GM23248 (cell line): ENCODE results near the gene CEACAM1. TPM values are rescaled to one million over a fixed set of nuclear protein-coding genes. Genes with fewer than 3 reads are reported as not detected.

Experiments used
- DNase-seq: peaks from one replicate; pipeline ENCODE4 v3.0.0-alpha.2; 2015
- H2AFZ ChIP-seq: fragments of 200-600 bp; sonication (generic); 2 replicates; pipeline ENCODE4 v1.6.1; 2016; ENCODE audit warnings: antibody characterized with exemption
- H3F3A ChIP-seq: fragments of 200-600 bp; sonication (generic); 2 replicates; pipeline ENCODE4 v1.6.1; 2016; ENCODE audit warnings: mild to moderate bottlenecking, antibody characterized with exemption, mixed run types; ENCODE audit not compliant: insufficient read depth
- H3K27ac ChIP-seq: fragments of 200-600 bp; sonication (generic); 2 replicates; pipeline ENCODE4 v1.5.1; 2016; ENCODE audit warnings: mild to moderate bottlenecking
- H3K27me3 ChIP-seq: fragments of 200-600 bp; sonication (generic); replicated peaks from 2 replicates; pipeline ENCODE4 v1.6.1; 2016; ENCODE audit warnings: mild to moderate bottlenecking; ENCODE audit not compliant: insufficient read depth
- H3K36me3 ChIP-seq: fragments of 200-600 bp; sonication (generic); 2 replicates; pipeline ENCODE4 v1.6.1; 2016; ENCODE audit warnings: low read depth, mild to moderate bottlenecking
- H3K4me1 ChIP-seq: fragments of 200-600 bp; sonication (generic); 2 replicates; pipeline ENCODE4 v1.6.1; 2016; ENCODE audit warnings: mild to moderate bottlenecking; ENCODE audit not compliant: insufficient read depth
- H3K4me2 ChIP-seq: fragments of 200-600 bp; sonication (generic); one replicate; pipeline ENCODE4 v1.6.1; 2016; ENCODE audit warnings: mild to moderate bottlenecking; ENCODE audit not compliant: unreplicated experiment
- H3K4me3 ChIP-seq: fragments of 200-600 bp; sonication (generic); 2 replicates; pipeline ENCODE4 v1.5.1; 2016; ENCODE audit warnings: mild to moderate bottlenecking
- H3K79me2 ChIP-seq: fragments of 200-600 bp; sonication (generic); 2 replicates; pipeline ENCODE4 v1.6.1; 2016; ENCODE audit warnings: mild to moderate bottlenecking; ENCODE audit not compliant: insufficient read depth
- H3K9ac ChIP-seq: fragments of 200-600 bp; sonication (generic); 2 replicates; pipeline ENCODE4 v1.6.1; 2016; ENCODE audit warnings: mild to moderate bottlenecking
- H3K9me2 ChIP-seq: fragments of 200-600 bp; sonication (generic); 2 replicates; pipeline ENCODE4 v1.6.1; 2016; ENCODE audit warnings: mixed run types, mild to moderate bottlenecking, moderate library complexity; ENCODE audit not compliant: insufficient read depth
- H3K9me3 ChIP-seq: fragments of 200-600 bp; sonication (generic); one replicate; pipeline ENCODE4 v1.6.1; 2017; ENCODE audit warnings: low read depth
- H4K20me1 ChIP-seq: fragments of 200-600 bp; sonication (generic); 2 replicates; pipeline ENCODE4 v1.6.0; 2016; ENCODE audit not compliant: insufficient read depth
- EZH2 ChIP-seq: fragments of 200-600 bp; sonication (generic); IDR thresholded peaks from 2 replicates; pipeline ENCODE4 v1.6.1; 2018; ENCODE audit warnings: antibody characterized with exemption, mild to moderate bottlenecking; ENCODE audit not compliant: insufficient read depth, poor library complexity, severe bottlenecking
- EZH2phosphoT487 ChIP-seq: fragments of 200-600 bp; sonication (generic); IDR thresholded peaks from 2 replicates; pipeline ENCODE4 v1.6.1; 2018; ENCODE audit warnings: antibody characterized with exemption, moderate library complexity, mild to moderate bottlenecking, low read depth; ENCODE audit not compliant: insufficient read depth
- WGBS, 2 experiments: methylation state at CpG; one replicate each; pipeline ENCODE4 v1.1.6; 2015 to 2017; ENCODE audit warnings: low lambda C conversion rate in 2 of 2, low coverage in 1 of 2; ENCODE audit errors: missing lambda C conversion rate in 2 of 2; 5-methylcytosine and 5-hydroxymethylcytosine counted together
- in situ Hi-C: fragments of 300-500 bp; cut with MboI; formaldehyde crosslinking; loops from 2 replicates; pipeline ENCODE4 v1.15.0; 2020
- polyA plus RNA-seq: library from polyadenylated mRNA; unstranded; fragments of >200 nt; fragmentation: Nextera tagmentation; extraction: Ambion mirVana; gene quantifications from 2 replicates; pipeline ENCODE4 v1.2.1, GENCODE V29; 2016
- total RNA-seq: library from RNA; depleted of rRNA; stranded (reverse); fragments of >200 nt; shearing (Covaris generic); gene quantifications from 2 replicates; pipeline ENCODE4 v1.2.3, GENCODE V29; 2014

The CEACAM1 gene
- total and polyA plus RNA-seq, 2 experiments from 2014 or later: not detected

DNA sequence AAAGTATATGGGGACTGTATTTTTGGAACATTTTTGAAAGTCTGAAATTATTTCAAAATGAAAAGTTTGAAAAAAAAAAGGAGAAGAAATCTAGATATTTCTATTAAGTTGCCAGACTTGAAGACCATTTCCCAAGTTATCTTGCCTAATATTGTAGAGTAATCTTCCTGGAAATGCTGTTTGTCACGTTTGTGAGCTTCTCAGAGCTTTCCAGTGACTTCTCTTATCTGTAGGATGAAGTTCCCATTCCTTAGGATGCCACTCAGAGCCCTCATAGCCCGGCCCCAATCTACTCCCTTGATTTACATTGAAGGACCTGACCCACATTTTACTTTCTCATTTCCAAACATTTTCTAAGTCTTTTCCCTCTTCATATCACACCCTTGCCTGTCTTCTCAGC, 42.8 kb upstream of the CEACAM1 start:
- Histone ChIP-seq H3K27me3 (peaks cover 71% of the 10 kb centered on the region), H3K36me3 (no peaks in the 10 kb centered on the region), H3K9me2 (no peaks in the 10 kb centered on the region), H4K20me1 (no peaks in the 10 kb centered on the region), H3K4me1 (no peaks in the 10 kb centered on the region), H3K27ac (no peak overlapping the region), H3K9ac (no peak overlapping the region), H3K4me2 (no peak overlapping the region), H3F3A (no peaks in the 10 kb centered on the region), H3K4me3 (no peak overlapping the region), H3K79me2 (no peaks in the 10 kb centered on the region), H2AFZ (no peak overlapping the region), H3K9me3 (no peaks in the 10 kb centered on the region)
- no peak for DNase-seq
- in situ Hi-C loops: no loop called here
- TF ChIP-seq EZH2 (no peak), EZH2phosphoT487 (no peak)
- WGBS, 2 experiments: 31 to 36% methylated on average over 2 of the region's 2 CpGs

DNA sequence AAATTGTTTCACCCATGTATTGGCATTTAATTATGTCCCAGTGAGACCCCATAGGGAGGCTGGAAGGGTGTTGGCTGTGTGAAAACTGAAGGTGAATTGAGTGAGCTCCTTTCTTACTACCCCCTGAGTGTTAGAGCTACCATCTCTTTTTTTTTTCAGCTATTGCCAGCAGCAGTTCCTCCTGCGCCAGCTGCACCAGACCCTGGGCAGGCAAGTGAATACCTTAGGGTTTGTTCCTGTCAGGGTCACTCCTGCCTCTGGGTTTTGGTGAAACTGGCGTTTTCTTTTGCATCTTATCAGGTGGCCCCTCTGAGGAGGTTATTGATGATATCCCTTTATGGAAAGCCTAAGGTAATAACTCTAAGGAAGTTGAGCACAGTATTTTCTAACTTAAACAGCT, 40.9 kb upstream of the CEACAM1 start:
- no peak overlapping the region for H3K27ac ChIP-seq
- DNase-seq: no peak
- no peak overlapping the region for H3K9ac ChIP-seq
- no peaks in the 10 kb centered on the region for H3K9me3 ChIP-seq
- H3K4me2 ChIP-seq: no peak overlapping the region
- peaks cover 69% of the 10 kb centered on the region for H3K27me3 ChIP-seq
- H3K36me3 ChIP-seq: no peaks in the 10 kb centered on the region
- H3K4me3 ChIP-seq: no peak overlapping the region
- H3K9me2 ChIP-seq: no peaks in the 10 kb centered on the region
- in situ Hi-C loops: no loop called here
- H4K20me1 ChIP-seq: no peaks in the 10 kb centered on the region
- H3F3A ChIP-seq: no peaks in the 10 kb centered on the region
- no peaks in the 10 kb centered on the region for H3K4me1 ChIP-seq
- TF ChIP-seq EZH2phosphoT487: no peak
- no peak for TF ChIP-seq EZH2
- no peaks in the 10 kb centered on the region for H3K79me2 ChIP-seq
- H2AFZ ChIP-seq: no peak overlapping the region
- WGBS, 2 experiments: 47 to 49% methylated on average over 2 of the region's 2 CpGs

DNA sequence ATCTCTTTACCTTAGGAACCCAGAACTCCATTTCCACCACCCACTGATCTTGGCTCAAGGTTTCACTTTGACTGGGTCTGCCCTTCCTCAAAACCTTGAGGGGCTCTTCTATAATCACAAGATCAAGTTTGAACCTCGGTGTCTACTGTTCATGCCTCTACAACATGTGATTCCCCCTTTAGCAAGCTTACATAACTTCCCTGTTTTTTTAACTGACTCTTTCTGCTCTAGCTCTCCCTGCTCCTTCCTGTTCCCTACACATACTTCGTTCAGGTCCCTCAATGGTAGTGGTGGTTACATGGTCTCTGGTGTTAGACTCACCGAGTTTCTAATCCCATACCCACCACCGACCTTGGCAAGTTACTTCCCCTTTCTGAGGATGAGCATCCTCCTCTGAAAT, 39.7 kb upstream of the CEACAM1 start:
- TF ChIP-seq EZH2phosphoT487 (no peak), EZH2 (no peak)
- Histone ChIP-seq H3F3A (no peaks in the 10 kb centered on the region), H3K4me1 (no peaks in the 10 kb centered on the region), H3K9ac (no peak overlapping the region), H3K79me2 (no peaks in the 10 kb centered on the region), H3K9me3 (no peaks in the 10 kb centered on the region), H3K36me3 (no peaks in the 10 kb centered on the region), H3K9me2 (no peaks in the 10 kb centered on the region), H3K4me2 (no peak overlapping the region), H4K20me1 (no peaks in the 10 kb centered on the region), H3K27me3 (peaks cover 59% of the 10 kb centered on the region), H3K27ac (no peak overlapping the region), H2AFZ (no peak overlapping the region), H3K4me3 (no peak overlapping the region)
- no peak for DNase-seq
- 40 to 41% methylated on average over 4 of the region's 4 CpGs for WGBS, 2 experiments
- in situ Hi-C loops: no loop called here

DNA sequence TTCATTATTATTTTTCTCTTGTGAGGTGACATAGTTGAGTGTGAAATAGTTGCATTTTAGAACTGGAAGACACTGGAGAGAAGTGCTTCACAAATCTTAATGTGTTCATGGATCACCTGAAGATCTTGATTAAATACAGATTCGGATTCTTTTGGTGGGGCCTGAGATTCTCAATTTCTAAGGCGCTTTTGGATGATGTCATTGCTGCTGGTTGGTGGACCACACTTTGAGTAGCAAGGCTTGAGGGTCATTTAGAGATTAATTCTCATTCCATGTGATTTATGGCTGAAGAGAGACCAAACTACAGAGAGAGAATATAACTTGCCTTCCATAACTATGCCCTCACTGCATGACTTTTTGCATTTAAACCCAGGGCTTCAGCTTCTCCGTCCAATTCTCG, 39.3 kb upstream of the CEACAM1 start:
- H3K27ac ChIP-seq: no peak overlapping the region
- no peak overlapping the region for H3K4me2 ChIP-seq
- no peak for TF ChIP-seq EZH2phosphoT487
- TF ChIP-seq EZH2: no peak
- H3K79me2 ChIP-seq: no peaks in the 10 kb centered on the region
- in situ Hi-C loops: no loop called here
- no peak overlapping the region for H3K9ac ChIP-seq
- H3F3A ChIP-seq: no peaks in the 10 kb centered on the region
- DNase-seq: no peak
- H3K9me2 ChIP-seq: no peaks in the 10 kb centered on the region
- no peak overlapping the region for H3K4me3 ChIP-seq
- no peaks in the 10 kb centered on the region for H3K9me3 ChIP-seq
- WGBS, 2 experiments: 80 to 87% methylated on average over 4 of the region's 4 CpGs
- no peak overlapping the region for H2AFZ ChIP-seq
- no peaks in the 10 kb centered on the region for H3K4me1 ChIP-seq
- H4K20me1 ChIP-seq: no peaks in the 10 kb centered on the region
- peaks cover 59% of the 10 kb centered on the region for H3K27me3 ChIP-seq
- H3K36me3 ChIP-seq: no peaks in the 10 kb centered on the region
